RWPE2 (cell line): ENCODE measurements around the gene GCK.
"Not testable (repeated sequence)": the region's sequence is repeated elsewhere in the genome, so short reads cannot be mapped to it uniquely, and the experiment has no call there.

Experiments
- ATAC-seq: fragments of 200-7000 bp; cut with Tn5 transposase; 3 replicates; pipeline ENCODE4 v1.9.1; 2021; ENCODE audit warnings: low read depth
- DNase-seq: peaks from one replicate; pipeline ENCODE4 v3.0.0-alpha.2; 2020; ENCODE audit warnings: low spot score
- H3K27ac ChIP-seq: fragments of 450-650 bp; 2 replicates; pipeline ENCODE4 v1.5.1; 2017; ENCODE audit warnings: mild to moderate bottlenecking; ENCODE audit not compliant: poor library complexity, severe bottlenecking
- H3K27me3 ChIP-seq: fragments of 250-450 bp; sonication (Bioruptor Pico); 2 replicates; pipeline ENCODE4 v1.5.1; 2021; ENCODE audit warnings: mild to moderate bottlenecking, moderate library complexity; ENCODE audit not compliant: insufficient read depth, poor library complexity, severe bottlenecking
- H3K36me3 ChIP-seq: fragments of 250-450 bp; sonication (Bioruptor Pico); 2 replicates; pipeline ENCODE4 v1.5.1; 2020; ENCODE audit warnings: low read depth, mild to moderate bottlenecking, moderate library complexity
- H3K4me1 ChIP-seq: fragments of 250-450 bp; sonication (Bioruptor Pico); 2 replicates; pipeline ENCODE4 v1.5.1; 2021; ENCODE audit warnings: mild to moderate bottlenecking, moderate library complexity; ENCODE audit not compliant: insufficient read depth, poor library complexity, severe bottlenecking
- H3K4me3 ChIP-seq: fragments of 250-450 bp; sonication (Bioruptor Pico); 2 replicates; pipeline ENCODE4 v1.5.1; 2021; ENCODE audit warnings: mild to moderate bottlenecking, moderate library complexity; ENCODE audit not compliant: severe bottlenecking
- H3K9me3 ChIP-seq: fragments of 250-450 bp; sonication (Bioruptor Pico); 2 replicates; pipeline ENCODE4 v1.5.1; 2021; ENCODE audit warnings: mild to moderate bottlenecking, moderate library complexity; ENCODE audit not compliant: severe bottlenecking
- TF ChIP-seq, protein P1 (sequence below): fragments of 450-650 bp; IDR thresholded peaks from one replicate; pipeline ENCODE4 v1.5.1; 2017; ENCODE audit warnings: mild to moderate bottlenecking, moderate library complexity; ENCODE audit not compliant: poor library complexity, severe bottlenecking

Gene GCK

DNA sequence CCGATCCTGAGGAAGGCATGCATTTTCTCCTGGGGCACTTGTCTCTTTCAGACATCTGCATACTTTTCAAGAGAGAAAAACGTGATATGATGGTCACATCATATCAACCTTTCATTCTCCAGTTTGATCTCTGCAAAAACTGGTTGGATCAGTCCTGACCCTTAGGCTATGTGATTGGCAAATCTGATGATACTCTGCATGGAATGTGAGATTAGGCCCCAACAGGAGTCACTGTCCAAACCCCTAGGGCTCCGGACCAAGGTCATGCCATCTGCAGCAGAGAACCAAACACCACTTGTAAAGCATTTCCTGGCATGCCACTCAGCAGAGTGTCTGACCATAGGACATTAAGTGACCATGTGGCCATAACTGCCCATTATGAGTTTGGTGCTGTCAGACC is 8.6 kb downstream of the GCK start:
- H3K9me3 ChIP-seq, result no peaks in the 10 kb centered on the region
- DNase-seq, result no peak
- no peak for ATAC-seq
- no peaks in the 10 kb centered on the region for H3K36me3 ChIP-seq
- H3K4me3 ChIP-seq, result no peak overlapping the region
- TF ChIP-seq, protein P1, sequence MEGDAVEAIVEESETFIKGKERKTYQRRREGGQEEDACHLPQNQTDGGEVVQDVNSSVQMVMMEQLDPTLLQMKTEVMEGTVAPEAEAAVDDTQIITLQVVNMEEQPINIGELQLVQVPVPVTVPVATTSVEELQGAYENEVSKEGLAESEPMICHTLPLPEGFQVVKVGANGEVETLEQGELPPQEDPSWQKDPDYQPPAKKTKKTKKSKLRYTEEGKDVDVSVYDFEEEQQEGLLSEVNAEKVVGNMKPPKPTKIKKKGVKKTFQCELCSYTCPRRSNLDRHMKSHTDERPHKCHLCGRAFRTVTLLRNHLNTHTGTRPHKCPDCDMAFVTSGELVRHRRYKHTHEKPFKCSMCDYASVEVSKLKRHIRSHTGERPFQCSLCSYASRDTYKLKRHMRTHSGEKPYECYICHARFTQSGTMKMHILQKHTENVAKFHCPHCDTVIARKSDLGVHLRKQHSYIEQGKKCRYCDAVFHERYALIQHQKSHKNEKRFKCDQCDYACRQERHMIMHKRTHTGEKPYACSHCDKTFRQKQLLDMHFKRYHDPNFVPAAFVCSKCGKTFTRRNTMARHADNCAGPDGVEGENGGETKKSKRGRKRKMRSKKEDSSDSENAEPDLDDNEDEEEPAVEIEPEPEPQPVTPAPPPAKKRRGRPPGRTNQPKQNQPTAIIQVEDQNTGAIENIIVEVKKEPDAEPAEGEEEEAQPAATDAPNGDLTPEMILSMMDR, result no peak
- H3K27ac ChIP-seq, result no peak overlapping the region
- H3K27me3 ChIP-seq, result no peaks in the 10 kb centered on the region
- H3K4me1 ChIP-seq, result peaks cover 16% of the 10 kb centered on the region

DNA sequence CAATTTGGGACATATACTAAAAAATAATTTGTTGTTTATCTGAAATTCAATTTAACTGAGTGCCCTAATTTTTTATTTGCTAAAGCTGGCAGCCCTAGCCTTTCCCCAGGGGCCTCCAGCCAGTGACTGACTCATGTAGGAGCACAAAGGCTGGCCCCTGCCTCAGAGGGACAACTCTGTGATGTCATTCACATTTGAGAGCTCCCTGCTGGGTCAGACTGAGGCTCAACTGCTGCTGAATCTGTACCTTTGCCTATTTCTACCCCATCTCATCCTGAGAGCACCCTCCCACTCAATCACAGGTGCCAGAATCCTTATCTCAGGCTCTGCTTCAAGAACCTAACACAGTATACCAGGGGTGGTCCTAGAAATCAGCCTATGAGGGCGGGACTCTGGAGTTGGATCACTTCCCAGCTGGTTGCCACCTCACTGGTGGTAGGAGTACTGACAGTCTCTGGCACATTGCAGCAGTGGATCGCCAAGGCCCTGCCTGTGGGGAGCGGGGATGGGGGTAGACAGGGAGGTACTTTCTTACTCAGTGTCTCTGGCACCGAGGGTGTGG is 11.6 kb downstream of the GCK start:
- no peak for DNase-seq
- Histone ChIP-seq H3K9me3 (no peaks in the 10 kb centered on the region), H3K4me3 (no peak overlapping the region), H3K4me1 (peaks cover 4% of the 10 kb centered on the region), H3K36me3 (no peaks in the 10 kb centered on the region), H3K27ac (no peak overlapping the region), H3K27me3 (no peaks in the 10 kb centered on the region)
- no peak for ATAC-seq
- TF ChIP-seq, protein P1, result no peak

DNA sequence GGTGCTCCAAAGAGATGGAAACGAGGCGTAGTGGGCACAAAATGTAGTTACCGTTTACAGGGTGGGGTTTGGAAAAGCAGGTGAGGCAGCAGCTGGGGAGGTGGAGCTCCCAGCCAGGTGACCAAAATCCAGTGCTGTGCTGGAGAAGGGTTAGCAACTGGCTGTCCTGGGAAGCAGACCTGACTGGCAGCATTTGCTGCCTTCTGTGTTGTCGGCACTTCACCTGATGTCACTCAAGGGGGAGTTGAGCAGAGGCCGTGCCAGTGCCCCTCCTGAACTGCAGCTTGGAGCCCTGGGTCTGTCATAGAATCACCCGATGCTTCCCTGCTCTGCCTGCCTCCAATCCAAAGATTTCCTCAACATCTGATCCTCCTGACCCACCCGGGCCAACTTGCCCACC is 12.8 kb downstream of the GCK start:
- peaks cover 4% of the 10 kb centered on the region for H3K4me1 ChIP-seq
- no peak for ATAC-seq

DNA sequence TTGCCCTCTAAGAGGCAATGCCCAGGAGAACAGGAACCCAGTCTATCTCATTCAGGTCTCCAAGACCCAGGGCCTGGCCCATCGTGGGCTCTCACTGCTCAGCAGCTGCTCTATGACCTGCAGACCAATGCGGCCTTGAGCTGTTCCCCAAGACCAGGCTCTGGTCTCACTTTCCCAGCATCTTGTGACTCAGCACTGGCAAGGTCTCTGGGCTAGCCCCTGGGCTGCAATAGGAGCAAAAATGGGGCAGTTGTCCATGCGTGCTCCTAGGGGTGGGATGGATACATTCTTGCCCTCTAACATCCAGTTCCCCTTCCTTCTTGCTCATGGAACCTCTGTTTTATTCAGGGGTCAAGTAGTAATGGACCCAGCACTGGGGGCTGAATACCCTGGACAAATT is 13.5 kb downstream of the GCK start:
- H3K27ac ChIP-seq, result no peak overlapping the region
- TF ChIP-seq, protein P1, result no peak

More for the DNA sequence above, 12.8 kb downstream of the GCK start:
- Histone ChIP-seq H3K27me3 (no peaks in the 10 kb centered on the region), H3K36me3 (no peaks in the 10 kb centered on the region), H3K4me3 (no peak overlapping the region), H3K27ac (no peak overlapping the region), H3K9me3 (no peaks in the 10 kb centered on the region)
- TF ChIP-seq, protein P1, result no peak
- no peak for DNase-seq

DNA sequence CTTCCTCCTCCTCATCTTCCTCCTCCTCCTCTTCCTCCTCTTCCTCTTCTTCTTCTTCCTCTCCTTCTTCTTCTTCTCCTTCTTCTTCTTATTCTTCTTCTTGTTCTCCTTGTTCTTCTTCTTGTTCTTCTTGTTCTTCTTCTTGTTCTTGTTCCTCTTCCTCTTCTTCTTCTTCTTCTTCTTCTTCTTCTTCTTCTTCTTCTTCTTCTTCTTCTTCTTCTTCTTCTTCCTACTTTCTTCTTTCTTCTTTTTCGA is 14.6 kb downstream of the GCK start:
- H3K36me3 ChIP-seq, H3K27ac ChIP-seq, DNase-seq, H3K9me3 ChIP-seq, ATAC-seq, H3K4me3 ChIP-seq, H3K27me3 ChIP-seq, H3K4me1 ChIP-seq: not testable (repeated sequence)

More for the DNA sequence above, 13.5 kb downstream of the GCK start:
- DNase-seq, result no peak
- Histone ChIP-seq H3K4me1 (peaks cover 4% of the 10 kb centered on the region), H3K4me3 (no peak overlapping the region), H3K27me3 (no peaks in the 10 kb centered on the region), H3K9me3 (no peaks in the 10 kb centered on the region), H3K36me3 (no peaks in the 10 kb centered on the region)
- ATAC-seq, result no peak
